Panc1 (cell line): ENCODE results near the gene RASGEF1C. TPM values are rescaled to one million over a fixed set of nuclear protein-coding genes. Genes with fewer than 3 reads are reported as not detected.

Source experiments
- ATAC-seq: fragments of 200-7000 bp; cut with Tn5 transposase; 2 replicates; pipeline ENCODE4 v1.9.1; 2020; ENCODE audit warnings: mild to moderate bottlenecking, moderate library complexity
- BruUV-seq: library from RNA; stranded (reverse); fragments of 400-500 nt; replicated peaks from 2 replicates; lab custom pipeline; 2021; lab: Mats Ljungman, UMichigan
- CTCF ChIA-PET: fragments of 300-600 bp; sonication (Branson Sonifier 250); formaldehyde crosslinking; loops from one replicate; lab custom pipeline; 2022; ENCODE audit warnings: antibody characterized with exemption; lab: Charles Lee
- POLR2A ChIA-PET: fragments of 300-600 bp; sonication (Branson Sonifier 250); formaldehyde crosslinking; loops from one replicate; lab custom pipeline; 2022; ENCODE audit warnings: antibody characterized with exemption; lab: Charles Lee
- DNase-seq: peaks from one replicate; pipeline ENCODE4 v3.0.0-alpha.2; 2010; ENCODE audit warnings: low read depth, low spot score
- H3K27ac ChIP-seq: 2 replicates; pipeline ENCODE4 v1.5.1; 2011; ENCODE audit warnings: mild to moderate bottlenecking, low read length, inconsistent platforms
- H3K27me3 ChIP-seq: fragments of 200-500 bp; sonication (Bioruptor generic); 2 replicates; pipeline ENCODE4 v1.6.0; 2014; ENCODE audit warnings: low read length, inconsistent platforms; ENCODE audit not compliant: control insufficient read depth, insufficient read depth
- H3K36me3 ChIP-seq: fragments of 200-500 bp; sonication (Bioruptor generic); 2 replicates; pipeline ENCODE4 v1.5.1; 2014; ENCODE audit warnings: inconsistent platforms, mild to moderate bottlenecking, low read length, moderate library complexity; ENCODE audit not compliant: control insufficient read depth, insufficient read depth
- H3K4me1 ChIP-seq: 2 replicates; pipeline ENCODE4 v1.5.1; 2011; ENCODE audit warnings: inconsistent platforms, mild to moderate bottlenecking, low read length, moderate library complexity; ENCODE audit not compliant: control insufficient read depth, insufficient read depth
- H3K4me3 ChIP-seq, 2 experiments: 2 replicates each; pipeline ENCODE4 v1.5.1; 2011 to 2012; ENCODE audit warnings: low read depth in 2 of 2, low read length in 2 of 2, mild to moderate bottlenecking in 2 of 2, inconsistent platforms in 1 of 2, moderate library complexity in 1 of 2
- H3K9me3 ChIP-seq: fragments of 200-500 bp; sonication (Bioruptor generic); 2 replicates; pipeline ENCODE4 v1.5.1; 2014; ENCODE audit warnings: low read depth, mild to moderate bottlenecking, inconsistent platforms, low read length, moderate library complexity; ENCODE audit not compliant: control insufficient read depth, insufficient read depth
- CTCF ChIP-seq: fragments of 450-650 bp; IDR thresholded peaks from 2 replicates; pipeline ENCODE4 v1.5.1; 2017; ENCODE audit warnings: mild to moderate bottlenecking
- POLR2AphosphoS5 ChIP-seq: IDR thresholded peaks from 2 replicates; pipeline ENCODE4 v1.6.1; 2012; ENCODE audit warnings: mild to moderate bottlenecking, low read depth, low read length, moderate library complexity
- SIN3A ChIP-seq: IDR thresholded peaks from 2 replicates; pipeline ENCODE4 v1.6.1; 2012; ENCODE audit warnings: low read depth, mild to moderate bottlenecking, low read length, moderate library complexity, borderline replicate concordance; ENCODE audit not compliant: insufficient read depth
- TCF7L2 ChIP-seq: IDR thresholded peaks from 2 replicates; pipeline ENCODE4 v1.6.1; 2011; ENCODE audit warnings: mild to moderate bottlenecking, low read depth, low read length, inconsistent platforms
- in situ Hi-C: cut with HindIII; loops from 2 replicates; pipeline ENCODE4 v1.10.0; 2016; ENCODE audit warnings: low sequenced_read_pairs, low pct_unique_long_range_greater_than_20kb
- intact Hi-C: fragments of 100-400 bp; cut with micrococcal nuclease; formaldehyde crosslinking; loops from one replicate; pipeline ENCODE4 v1.10.0; 2022; ENCODE audit not compliant: unreplicated experiment
- total RNA-seq: library from RNA; stranded (reverse); gene quantifications from one replicate; pipeline ENCODE4 v1.2.1, GENCODE V29; 2021; ENCODE audit not compliant: unreplicated experiment
- TF ChIP-seq, protein P1 (sequence below), 2 experiments: IDR thresholded peaks; 2 replicates each; pipeline ENCODE4 v1.6.1; 2011 to 2012; ENCODE audit warnings: low read depth in 2 of 2, control low read depth in 1 of 2, low read length in 1 of 2, mild to moderate bottlenecking in 1 of 2, moderate library complexity in 1 of 2; ENCODE audit not compliant: insufficient read depth in 1 of 2

Gene RASGEF1C
- total RNA-seq, 1 experiment from 2014 or later, result 0.49 TPM

- ChIA-PET CTCF (no interaction called here), POLR2A (no interaction called here)
- in situ Hi-C loops, result no loop called here
- no peak for TF ChIP-seq SIN3A
- no peak for TF ChIP-seq CTCF
- TF ChIP-seq POLR2AphosphoS5, result no peak
- no peak for TF ChIP-seq TCF7L2
- TF ChIP-seq, protein P1, sequence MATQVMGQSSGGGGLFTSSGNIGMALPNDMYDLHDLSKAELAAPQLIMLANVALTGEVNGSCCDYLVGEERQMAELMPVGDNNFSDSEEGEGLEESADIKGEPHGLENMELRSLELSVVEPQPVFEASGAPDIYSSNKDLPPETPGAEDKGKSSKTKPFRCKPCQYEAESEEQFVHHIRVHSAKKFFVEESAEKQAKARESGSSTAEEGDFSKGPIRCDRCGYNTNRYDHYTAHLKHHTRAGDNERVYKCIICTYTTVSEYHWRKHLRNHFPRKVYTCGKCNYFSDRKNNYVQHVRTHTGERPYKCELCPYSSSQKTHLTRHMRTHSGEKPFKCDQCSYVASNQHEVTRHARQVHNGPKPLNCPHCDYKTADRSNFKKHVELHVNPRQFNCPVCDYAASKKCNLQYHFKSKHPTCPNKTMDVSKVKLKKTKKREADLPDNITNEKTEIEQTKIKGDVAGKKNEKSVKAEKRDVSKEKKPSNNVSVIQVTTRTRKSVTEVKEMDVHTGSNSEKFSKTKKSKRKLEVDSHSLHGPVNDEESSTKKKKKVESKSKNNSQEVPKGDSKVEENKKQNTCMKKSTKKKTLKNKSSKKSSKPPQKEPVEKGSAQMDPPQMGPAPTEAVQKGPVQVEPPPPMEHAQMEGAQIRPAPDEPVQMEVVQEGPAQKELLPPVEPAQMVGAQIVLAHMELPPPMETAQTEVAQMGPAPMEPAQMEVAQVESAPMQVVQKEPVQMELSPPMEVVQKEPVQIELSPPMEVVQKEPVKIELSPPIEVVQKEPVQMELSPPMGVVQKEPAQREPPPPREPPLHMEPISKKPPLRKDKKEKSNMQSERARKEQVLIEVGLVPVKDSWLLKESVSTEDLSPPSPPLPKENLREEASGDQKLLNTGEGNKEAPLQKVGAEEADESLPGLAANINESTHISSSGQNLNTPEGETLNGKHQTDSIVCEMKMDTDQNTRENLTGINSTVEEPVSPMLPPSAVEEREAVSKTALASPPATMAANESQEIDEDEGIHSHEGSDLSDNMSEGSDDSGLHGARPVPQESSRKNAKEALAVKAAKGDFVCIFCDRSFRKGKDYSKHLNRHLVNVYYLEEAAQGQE (IDR thresholded peaks at IDR 0.05; ENCODE audit: insufficient read depth in 1 of 2, low read depth in 2 of 2, low read length in 1 of 2), result no peak
- Histone ChIP-seq H3K9me3 (no peaks in the 10 kb centered on the region), H3K27me3 (peaks cover 7% of the 10 kb centered on the region), H3K4me1 (no peaks in the 10 kb centered on the region), H3K4me3 (no peak overlapping the region), H3K36me3 (no peaks in the 10 kb centered on the region), H3K27ac (no peak overlapping the region)
- ATAC-seq (no peak), DNase-seq (no peak)
- intact Hi-C loops, result no loop called here
- BruUV-seq, result no TSS peak
Observed at GRCh38 chr5:180119031-180119902, 89.7 kb downstream of the RASGEF1C start.

- CTCF ChIA-PET, result interaction anchor here (0.7 kb wide), 2 partner anchors 92 to 123 kb away, joined by 3 to 5 read pairs; no protein-coding TSS in a partner anchor
- POLR2A ChIA-PET, result interaction anchor here (0.6 kb wide), 1 partner anchor 180 kb away, joined by 4 read pairs; no protein-coding TSS in a partner anchor
- no peak for TF ChIP-seq CTCF
- no peak for TF ChIP-seq TCF7L2
- no peak for TF ChIP-seq POLR2AphosphoS5
- TF ChIP-seq, protein P1 (IDR thresholded peaks at IDR 0.05; ENCODE audit: insufficient read depth in 1 of 2, low read depth in 2 of 2, low read length in 1 of 2), result no peak
- TF ChIP-seq SIN3A, result no peak
- Histone ChIP-seq H3K4me1 (no peaks in the 10 kb centered on the region), H3K27me3 (peaks cover 4% of the 10 kb centered on the region), H3K9me3 (no peaks in the 10 kb centered on the region), H3K36me3 (no peaks in the 10 kb centered on the region), H3K4me3 (no peak overlapping the region), H3K27ac (no peak overlapping the region)
- in situ Hi-C loops (no loop called here), intact Hi-C loops (no loop called here)
- no TSS peak for BruUV-seq
- no peak for DNase-seq
- no peak for ATAC-seq
Observed at GRCh38 chr5:180118391-180118791, 90.6 kb downstream of the RASGEF1C start.
